HCT116 (cell line): ENCODE data around the gene PCBP3. TPM values are rescaled to one million over a fixed set of nuclear protein-coding genes. Genes with fewer than 3 reads are reported as not detected.

Experiments
- ATAC-seq: fragments of 200-7000 bp; cut with Tn5 transposase; 2 replicates; pipeline ENCODE4 v1.9.1; 2020; ENCODE audit warnings: mild to moderate bottlenecking, moderate library complexity
- BruUV-seq: library from RNA; stranded (reverse); fragments of 400-500 nt; replicated peaks from 2 replicates; lab custom pipeline; 2021; lab: Mats Ljungman, UMichigan
- CTCF ChIA-PET: fragments of 300-600 bp; sonication (Branson Sonifier 250); formaldehyde crosslinking; loops from one replicate; lab custom pipeline; 2021; ENCODE audit warnings: antibody characterized with exemption; lab: Charles Lee
- POLR2A ChIA-PET: fragments of 300-600, 350-600 bp; sonication (Branson Sonifier 250); formaldehyde crosslinking; loops from one replicate; lab custom pipeline; 2021; ENCODE audit warnings: antibody characterized with exemption; lab: Charles Lee
- RAD21 ChIA-PET, 2 experiments: fragments of 300-600 bp; sonication (Branson Sonifier 250); formaldehyde crosslinking; loops; one replicate each; lab custom pipeline; 2023; ENCODE audit warnings: low total read pairs in 2 of 2; ENCODE audit not compliant: uncharacterized antibody in 2 of 2, unreplicated experiment in 2 of 2, low non-redundant PET in 1 of 2; lab: Charles Lee
- DNase-seq: peaks from one replicate; pipeline ENCODE4 v3.0.0-alpha.2; 2010; ENCODE audit warnings: low read depth, low spot score
- H2AFZ ChIP-seq: fragments of 200-600 bp; shearing (Covaris generic), sonication (generic); 2 replicates; pipeline ENCODE4 v1.6.1; 2017; ENCODE audit warnings: low read depth, mixed run types, mixed read lengths, antibody characterized with exemption, low read length; ENCODE audit not compliant: poor library complexity, severe bottlenecking
- H3K27ac ChIP-seq: 2 replicates; pipeline ENCODE4 v1.5.1; 2012; ENCODE audit warnings: low read depth, low read length
- H3K27me3 ChIP-seq: fragments of 200-600 bp; sonication (generic); 2 replicates; pipeline ENCODE4 v1.6.1; 2016; ENCODE audit warnings: mixed run types, low read length, mixed read lengths; ENCODE audit not compliant: insufficient read depth
- H3K36me3 ChIP-seq, 2 experiments: fragments of 200-500 bp in 1 of 2; fragments of 200-600 bp in 1 of 2; sonication (Bioruptor generic) in 1 of 2; sonication (generic) in 1 of 2; 2 replicates each; pipeline versions ENCODE4 v1.5.1 to v1.6.1; 2014 to 2016; ENCODE audit warnings: low read length in 2 of 2, inconsistent platforms in 1 of 2, mixed read lengths in 1 of 2, mixed run types in 1 of 2; ENCODE audit not compliant: insufficient read depth in 2 of 2, control insufficient read depth in 1 of 2
- H3K4me1 ChIP-seq, 2 experiments: fragments of 200-600 bp in 1 of 2; sonication (generic) in 1 of 2; 2 replicates each; pipeline versions ENCODE4 v1.5.1 to v1.6.1; 2012 to 2017; ENCODE audit warnings: low read length in 2 of 2, inconsistent platforms in 1 of 2, mild to moderate bottlenecking in 1 of 2, mixed read lengths in 1 of 2, mixed run types in 1 of 2, moderate library complexity in 1 of 2; ENCODE audit not compliant: insufficient read depth in 2 of 2, control insufficient read depth in 1 of 2
- H3K4me2 ChIP-seq: fragments of 200-600 bp; sonication (generic); 2 replicates; pipeline ENCODE4 v1.6.1; 2017; ENCODE audit warnings: mixed run types, low read length, mixed read lengths
- H3K4me3 ChIP-seq, 2 experiments: fragments of 200-600 bp in 1 of 2; sonication (generic) in 1 of 2; replicated peaks in 1 of 2; 2 replicates each; pipeline ENCODE4 v1.5.1; 2011 to 2016; ENCODE audit warnings: low read length in 2 of 2, control low read depth in 1 of 2, low read depth in 1 of 2, mild to moderate bottlenecking in 1 of 2, mixed read lengths in 1 of 2, mixed run types in 1 of 2
- H3K79me2 ChIP-seq: fragments of 200-600 bp; sonication (generic); 2 replicates; pipeline ENCODE4 v1.6.1; 2017; ENCODE audit warnings: mild to moderate bottlenecking, mixed run types, low read length, moderate library complexity, mixed read lengths; ENCODE audit not compliant: insufficient read depth
- H3K9ac ChIP-seq: fragments of 200-600 bp; sonication (generic); 2 replicates; pipeline ENCODE4 v1.6.1; 2016; ENCODE audit warnings: low read length, mixed read lengths
- H3K9me2 ChIP-seq: fragments of 200-600 bp; sonication (generic), shearing (Covaris generic); 2 replicates; pipeline ENCODE4 v1.6.1; 2017; ENCODE audit warnings: mixed run types, mild to moderate bottlenecking, moderate library complexity; ENCODE audit not compliant: insufficient read depth
- H3K9me3 ChIP-seq, 2 experiments: fragments of 200-500 bp in 1 of 2; fragments of 200-600 bp in 1 of 2; sonication (Bioruptor generic) in 1 of 2; sonication (generic) in 1 of 2; 2 replicates each; pipeline ENCODE4 v1.6.1; 2014 to 2017; ENCODE audit warnings: low read length in 2 of 2, mixed read lengths in 2 of 2, inconsistent platforms in 1 of 2, low read depth in 1 of 2, mild to moderate bottlenecking in 1 of 2, mixed run types in 1 of 2, moderate library complexity in 1 of 2; ENCODE audit not compliant: control insufficient read depth in 1 of 2, insufficient read depth in 1 of 2
- H4K20me1 ChIP-seq: fragments of 200-600 bp; sonication (generic), shearing (Covaris generic); 2 replicates; pipeline ENCODE4 v1.6.1; 2017; ENCODE audit warnings: mixed run types, mild to moderate bottlenecking, moderate library complexity; ENCODE audit not compliant: insufficient read depth
- ATF3 ChIP-seq: IDR thresholded peaks from 2 replicates; pipeline ENCODE4 v1.6.1; 2012
- CBX3 ChIP-seq: IDR thresholded peaks from 2 replicates; pipeline ENCODE4 v1.6.1; 2012; ENCODE audit warnings: low read depth
- CEBPB ChIP-seq: IDR thresholded peaks from 2 replicates; pipeline ENCODE4 v1.6.1; 2012; ENCODE audit warnings: low read depth
- CTCF ChIP-seq, 3 experiments: fragments of 200-600 bp in 1 of 3; sonication (generic) in 1 of 3; IDR thresholded peaks in 2 of 3; conservative IDR thresholded peaks in 1 of 3; 2 replicates each; pipeline ENCODE4 v1.5.1; 2012 to 2017; ENCODE audit warnings: low read depth in 2 of 3, low read length in 2 of 3, antibody characterized with exemption in 1 of 3, borderline replicate concordance in 1 of 3, control low read depth in 1 of 3, mild to moderate bottlenecking in 1 of 3, mixed read lengths in 1 of 3, mixed run types in 1 of 3, moderate library complexity in 1 of 3; ENCODE audit not compliant: insufficient read depth in 1 of 3
- EZH2 ChIP-seq: fragments of 200-600 bp; sonication (generic); IDR thresholded peaks from 2 replicates; pipeline ENCODE4 v1.6.1; 2017; ENCODE audit warnings: antibody characterized with exemption, mixed run types
- EZH2phosphoT487 ChIP-seq: fragments of 200-600 bp; IDR thresholded peaks from 2 replicates; pipeline ENCODE4 v1.6.1; 2018; ENCODE audit warnings: antibody characterized with exemption, borderline replicate concordance
- FOSL1 ChIP-seq: IDR thresholded peaks from 2 replicates; pipeline ENCODE4 v1.6.1; 2012; ENCODE audit warnings: low read depth
- POLR2A ChIP-seq: IDR thresholded peaks from 2 replicates; pipeline ENCODE4 v1.7.0; 2011; ENCODE audit warnings: borderline replicate concordance; ENCODE audit not compliant: insufficient read depth, insufficient read length; ENCODE audit errors: extremely low read depth
- SIN3A ChIP-seq: IDR thresholded peaks from 2 replicates; pipeline ENCODE4 v1.6.1; 2012; ENCODE audit warnings: low read depth
- SP1 ChIP-seq: IDR thresholded peaks from 2 replicates; pipeline ENCODE4 v1.6.1; 2012; ENCODE audit warnings: low read depth
- ZFX ChIP-seq: fragments of 450-650 bp; IDR thresholded peaks from 2 replicates; pipeline ENCODE4 v1.6.1; 2017
- ZNF274 ChIP-seq: fragments of 200-500 bp; sonication (Bioruptor generic); IDR thresholded peaks from 2 replicates; pipeline ENCODE4 v1.6.1; 2014; ENCODE audit warnings: mild to moderate bottlenecking, low read depth, low read length, inconsistent platforms
- intact Hi-C: fragments of 100-400 bp; cut with micrococcal nuclease; formaldehyde crosslinking; loops from 2 replicates; pipeline ENCODE4 v1.10.0; 2022
- total RNA-seq: library from RNA; stranded (reverse); gene quantifications from one replicate; pipeline ENCODE4 v1.2.1, GENCODE V29; 2021; ENCODE audit not compliant: unreplicated experiment
- TF ChIP-seq, protein P1 (sequence below): IDR thresholded peaks from 2 replicates; pipeline ENCODE4 v1.6.1; 2012
- TF ChIP-seq, protein P2 (sequence below): IDR thresholded peaks from 2 replicates; pipeline ENCODE4 v1.6.1; 2012; ENCODE audit warnings: low read depth

The PCBP3 gene
- total RNA-seq, 1 experiment from 2014 or later, result 3.1 TPM

DNA sequence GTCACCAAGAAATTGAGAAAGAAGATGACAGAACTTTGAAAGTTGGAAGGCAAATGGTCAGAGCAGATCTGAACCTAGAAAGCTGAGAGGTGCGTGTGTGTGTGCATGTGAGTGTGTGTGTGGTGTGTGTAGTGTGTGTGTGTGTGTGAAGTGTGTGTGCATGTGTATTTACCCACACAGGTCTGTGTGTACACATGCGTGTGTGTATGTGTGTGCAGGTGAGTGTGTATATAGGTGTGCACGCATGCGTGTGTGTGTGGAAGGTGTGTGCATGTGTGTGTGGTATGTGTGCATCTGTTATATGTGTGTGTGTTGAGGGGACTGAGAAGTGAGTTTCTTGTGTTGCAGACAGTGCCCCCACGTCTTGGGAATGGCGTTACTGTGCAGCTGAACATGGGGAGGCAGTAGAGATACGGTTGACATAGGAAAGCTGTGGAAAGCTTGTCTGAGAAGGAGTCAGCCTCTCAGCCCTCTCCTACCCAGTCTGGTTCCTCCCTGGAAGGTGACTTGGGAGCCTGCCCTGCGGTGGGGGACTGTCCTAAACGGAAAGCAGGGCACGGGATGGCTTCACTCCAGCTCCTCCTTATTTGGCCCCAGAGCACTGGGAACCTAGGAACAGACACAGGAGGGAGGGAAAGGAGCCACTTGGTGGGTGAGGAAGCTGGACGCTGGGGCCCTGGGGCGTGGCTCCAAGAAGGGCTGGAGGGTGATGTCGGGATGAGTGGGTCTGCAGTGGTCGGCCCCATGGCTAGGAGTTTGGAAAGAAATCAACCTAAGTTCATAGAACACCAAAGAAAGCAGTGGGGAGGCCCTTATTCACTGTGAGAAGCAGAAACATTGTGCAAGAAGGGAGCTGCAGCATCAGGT is 97.2 kb downstream of the PCBP3 start:
- CTCF ChIA-PET, result no interaction called here
- Histone ChIP-seq H3K9me3 (no peaks in the 10 kb centered on the region), H3K4me2 (no peak overlapping the region)
- TF ChIP-seq POLR2A, result no peak
- TF ChIP-seq EZH2, result no peak
- TF ChIP-seq, all 23 proteins: peak for 0
- POLR2A ChIA-PET, result interaction anchor here (0.6 kb wide), 1 partner anchor 37 kb away, joined by 3 read pairs; no protein-coding TSS in a partner anchor
- Histone ChIP-seq H3K27me3 (no peaks in the 10 kb centered on the region), H3K36me3 (no peaks in the 10 kb centered on the region), H3K9ac (no peak overlapping the region), H3K27ac (no peak overlapping the region), H3K79me2 (no peaks in the 10 kb centered on the region), H2AFZ (no peak overlapping the region), H3K4me3 (no peak overlapping the region), H4K20me1 (no peaks in the 10 kb centered on the region), H3K9me2 (no peaks in the 10 kb centered on the region), H3K4me1 (no peaks in the 10 kb centered on the region)
- BruUV-seq, result no TSS peak
- intact Hi-C loops, result no loop called here
- peak; percentile 71 for ATAC-seq
- no peak for DNase-seq
- RAD21 ChIA-PET, result no interaction called here

DNA sequence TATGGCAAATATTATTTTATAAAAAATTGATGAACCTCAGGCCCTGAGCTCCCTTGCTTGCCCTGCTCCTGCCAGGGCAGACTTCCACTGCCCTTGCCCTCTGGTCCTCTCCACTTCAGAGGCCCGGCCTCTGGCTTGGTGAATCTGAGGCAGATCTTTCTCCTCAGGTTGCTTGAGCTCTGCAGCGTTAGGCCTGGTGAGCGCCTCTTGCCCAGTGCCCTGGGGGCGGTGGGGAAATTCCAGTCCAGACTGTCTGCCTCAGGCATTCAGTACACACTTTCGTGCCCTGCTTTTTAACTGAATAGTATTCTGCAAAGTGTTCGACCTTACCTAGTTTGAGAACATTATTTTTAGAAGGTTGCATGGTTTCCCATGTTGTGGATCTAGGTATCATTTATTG is 98.2 kb downstream of the PCBP3 start:
- CTCF ChIA-PET, result no interaction called here
- POLR2A ChIA-PET, result no interaction called here
- no peak overlapping the region for H3K4me3 ChIP-seq
- intact Hi-C loops, result no loop called here
- H3K27me3 ChIP-seq, result no peaks in the 10 kb centered on the region
- DNase-seq (no peak), ATAC-seq (no peak)
- no peak overlapping the region for H3K9ac ChIP-seq
- BruUV-seq, result no TSS peak
- RAD21 ChIA-PET, result no interaction called here
- H3K79me2 ChIP-seq, result no peaks in the 10 kb centered on the region
- no peaks in the 10 kb centered on the region for H3K9me2 ChIP-seq
- no peaks in the 10 kb centered on the region for H3K4me1 ChIP-seq
- H3K4me2 ChIP-seq, result no peak overlapping the region
- no peak overlapping the region for H2AFZ ChIP-seq
- H3K36me3 ChIP-seq, result no peaks in the 10 kb centered on the region
- no peaks in the 10 kb centered on the region for H3K9me3 ChIP-seq
- no peaks in the 10 kb centered on the region for H4K20me1 ChIP-seq
- no peak overlapping the region for H3K27ac ChIP-seq
- TF ChIP-seq EZH2phosphoT487, result no peak
- TF ChIP-seq, protein P1, sequence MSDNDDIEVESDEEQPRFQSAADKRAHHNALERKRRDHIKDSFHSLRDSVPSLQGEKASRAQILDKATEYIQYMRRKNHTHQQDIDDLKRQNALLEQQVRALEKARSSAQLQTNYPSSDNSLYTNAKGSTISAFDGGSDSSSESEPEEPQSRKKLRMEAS, result no peak
- TF ChIP-seq SP1, result no peak
- TF ChIP-seq FOSL1, result no peak
- TF ChIP-seq ZNF274, result no peak
- TF ChIP-seq, protein P2, sequence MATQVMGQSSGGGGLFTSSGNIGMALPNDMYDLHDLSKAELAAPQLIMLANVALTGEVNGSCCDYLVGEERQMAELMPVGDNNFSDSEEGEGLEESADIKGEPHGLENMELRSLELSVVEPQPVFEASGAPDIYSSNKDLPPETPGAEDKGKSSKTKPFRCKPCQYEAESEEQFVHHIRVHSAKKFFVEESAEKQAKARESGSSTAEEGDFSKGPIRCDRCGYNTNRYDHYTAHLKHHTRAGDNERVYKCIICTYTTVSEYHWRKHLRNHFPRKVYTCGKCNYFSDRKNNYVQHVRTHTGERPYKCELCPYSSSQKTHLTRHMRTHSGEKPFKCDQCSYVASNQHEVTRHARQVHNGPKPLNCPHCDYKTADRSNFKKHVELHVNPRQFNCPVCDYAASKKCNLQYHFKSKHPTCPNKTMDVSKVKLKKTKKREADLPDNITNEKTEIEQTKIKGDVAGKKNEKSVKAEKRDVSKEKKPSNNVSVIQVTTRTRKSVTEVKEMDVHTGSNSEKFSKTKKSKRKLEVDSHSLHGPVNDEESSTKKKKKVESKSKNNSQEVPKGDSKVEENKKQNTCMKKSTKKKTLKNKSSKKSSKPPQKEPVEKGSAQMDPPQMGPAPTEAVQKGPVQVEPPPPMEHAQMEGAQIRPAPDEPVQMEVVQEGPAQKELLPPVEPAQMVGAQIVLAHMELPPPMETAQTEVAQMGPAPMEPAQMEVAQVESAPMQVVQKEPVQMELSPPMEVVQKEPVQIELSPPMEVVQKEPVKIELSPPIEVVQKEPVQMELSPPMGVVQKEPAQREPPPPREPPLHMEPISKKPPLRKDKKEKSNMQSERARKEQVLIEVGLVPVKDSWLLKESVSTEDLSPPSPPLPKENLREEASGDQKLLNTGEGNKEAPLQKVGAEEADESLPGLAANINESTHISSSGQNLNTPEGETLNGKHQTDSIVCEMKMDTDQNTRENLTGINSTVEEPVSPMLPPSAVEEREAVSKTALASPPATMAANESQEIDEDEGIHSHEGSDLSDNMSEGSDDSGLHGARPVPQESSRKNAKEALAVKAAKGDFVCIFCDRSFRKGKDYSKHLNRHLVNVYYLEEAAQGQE, result no peak
- no peak for TF ChIP-seq ATF3
- TF ChIP-seq ZFX, result no peak
- no peak for TF ChIP-seq CTCF (IDR thresholded peaks at IDR 0.05 in 2 of 3, conservative IDR thresholded peaks at IDR 0.05 in 1 of 3; ENCODE audit: borderline replicate concordance in 1 of 3, insufficient read depth in 1 of 3, low read depth in 2 of 3, low read length in 2 of 3)
- TF ChIP-seq SIN3A, result no peak
- no peak for TF ChIP-seq CEBPB
- no peak for TF ChIP-seq CBX3
- TF ChIP-seq EZH2, result no peak
